ENCODE results near the gene SRF. TPM values are rescaled to one million over a fixed set of nuclear protein-coding genes. Genes with fewer than 3 reads are reported as not detected.

Gene SRF
- total RNA-seq, 2 donors from 2014 or later = 32.7 to 44.2 TPM

DNA sequence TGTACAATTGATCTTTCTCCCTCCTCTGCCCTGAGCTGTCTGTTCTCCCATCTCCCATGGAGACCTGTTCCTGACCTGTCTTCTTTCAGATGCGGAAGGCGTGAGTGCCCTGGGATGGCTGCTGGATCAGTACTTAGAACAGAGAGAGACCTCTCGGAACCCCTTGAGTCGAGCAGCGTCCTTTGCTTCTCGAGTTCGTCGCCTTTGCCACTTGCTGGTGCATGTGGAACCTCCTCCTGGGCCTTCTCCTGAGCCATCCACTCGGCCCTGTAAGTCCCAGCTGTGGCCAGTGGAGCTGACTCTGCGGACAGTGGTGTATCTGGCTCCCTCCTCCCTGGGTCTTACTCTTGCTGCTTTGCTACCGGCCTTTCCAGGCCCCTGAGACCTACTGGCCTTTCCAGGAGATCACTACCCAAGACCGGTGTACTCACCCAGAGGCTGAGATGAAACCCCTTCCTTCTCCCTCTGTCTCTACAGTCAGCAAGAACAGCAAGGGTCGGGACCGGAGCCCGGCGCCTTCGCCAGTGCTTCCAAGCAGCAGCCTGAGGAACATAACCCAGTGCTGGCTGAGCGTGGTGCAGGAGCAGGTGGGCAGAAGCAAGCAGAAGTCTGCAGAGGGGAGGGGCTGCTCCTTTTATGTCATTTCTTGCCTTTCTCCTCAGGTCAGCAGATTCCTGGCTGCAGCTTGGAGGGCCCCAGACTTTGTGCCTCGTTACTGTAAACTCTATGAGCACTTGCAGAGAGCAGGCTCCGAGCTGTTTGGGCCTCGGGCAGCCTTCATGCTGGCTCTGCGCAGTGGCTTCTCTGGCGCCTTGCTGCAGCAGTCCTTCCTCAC is 33.4 kb downstream of the SRF start:
- no peak overlapping the region for H3K4me3 ChIP-seq (ENCODE audit: low read length)
- no peaks in the 10 kb centered on the region for H3K27me3 Mint-ChIP-seq (ENCODE audit: insufficient read depth)
- no peaks in the 10 kb centered on the region for H3K9me3 Mint-ChIP-seq
- H3K4me3 Mint-ChIP-seq = no peak overlapping the region
- H3K4me1 Mint-ChIP-seq = no peaks in the 10 kb centered on the region
- TF ChIP-seq, protein P1, sequence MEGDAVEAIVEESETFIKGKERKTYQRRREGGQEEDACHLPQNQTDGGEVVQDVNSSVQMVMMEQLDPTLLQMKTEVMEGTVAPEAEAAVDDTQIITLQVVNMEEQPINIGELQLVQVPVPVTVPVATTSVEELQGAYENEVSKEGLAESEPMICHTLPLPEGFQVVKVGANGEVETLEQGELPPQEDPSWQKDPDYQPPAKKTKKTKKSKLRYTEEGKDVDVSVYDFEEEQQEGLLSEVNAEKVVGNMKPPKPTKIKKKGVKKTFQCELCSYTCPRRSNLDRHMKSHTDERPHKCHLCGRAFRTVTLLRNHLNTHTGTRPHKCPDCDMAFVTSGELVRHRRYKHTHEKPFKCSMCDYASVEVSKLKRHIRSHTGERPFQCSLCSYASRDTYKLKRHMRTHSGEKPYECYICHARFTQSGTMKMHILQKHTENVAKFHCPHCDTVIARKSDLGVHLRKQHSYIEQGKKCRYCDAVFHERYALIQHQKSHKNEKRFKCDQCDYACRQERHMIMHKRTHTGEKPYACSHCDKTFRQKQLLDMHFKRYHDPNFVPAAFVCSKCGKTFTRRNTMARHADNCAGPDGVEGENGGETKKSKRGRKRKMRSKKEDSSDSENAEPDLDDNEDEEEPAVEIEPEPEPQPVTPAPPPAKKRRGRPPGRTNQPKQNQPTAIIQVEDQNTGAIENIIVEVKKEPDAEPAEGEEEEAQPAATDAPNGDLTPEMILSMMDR (conservative IDR thresholded peaks at IDR 0.05) = no peak
- no peaks in the 10 kb centered on the region for H3K36me3 ChIP-seq (ENCODE audit: control insufficient read depth, insufficient read depth, low read length)
- H3K27ac ChIP-seq (ENCODE audit: low read depth, low read length) = no peak overlapping the region
- WGBS, 2 experiments (ENCODE audit: insufficient coverage in 1 of 2, insufficient read length in 1 of 2) = 92 to 95% methylated on average over 19 to 23 of the region's 23 CpGs
- H3K9ac ChIP-seq (ENCODE audit: extremely low read depth, low read length, poor library complexity, severe bottlenecking) = no peak overlapping the region
- no peaks in the 10 kb centered on the region for H3K27me3 ChIP-seq (ENCODE audit: control insufficient read depth, insufficient read depth, low read length, poor library complexity, severe bottlenecking)
- DNase-seq = no peak
- H3K27ac Mint-ChIP-seq = no peak overlapping the region
- no peaks in the 10 kb centered on the region for H3K4me1 ChIP-seq (ENCODE audit: control insufficient read depth, insufficient read depth, low read length)
- no peaks in the 10 kb centered on the region for H3K9me3 ChIP-seq (ENCODE audit: control insufficient read depth, low read length)
- H3K36me3 Mint-ChIP-seq (ENCODE audit: low read depth) = peaks cover 12% of the 10 kb centered on the region

DNA sequence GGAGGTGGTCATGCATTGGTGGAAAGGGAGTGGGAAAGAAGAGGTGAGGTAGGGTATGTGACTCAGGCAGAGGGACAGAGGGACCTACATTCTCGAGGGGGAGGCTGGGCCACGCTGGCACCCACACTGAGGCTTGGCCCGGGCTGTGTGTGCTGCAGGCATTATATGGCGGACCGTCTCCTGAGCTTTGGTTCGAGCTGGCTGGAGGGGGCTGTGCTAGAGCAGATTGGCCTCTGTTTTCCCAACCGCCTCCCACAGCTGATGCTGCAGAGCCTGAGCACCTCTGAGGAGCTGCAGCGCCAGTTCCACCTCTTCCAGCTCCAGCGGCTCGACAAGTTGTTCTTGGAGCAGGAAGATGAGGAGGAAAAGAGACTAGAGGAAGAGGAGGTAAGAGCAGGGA is 34.8 kb downstream of the SRF start:
- Histone ChIP-seq H3K27me3 (ENCODE audit: control insufficient read depth, insufficient read depth, low read length, poor library complexity, severe bottlenecking) (no peaks in the 10 kb centered on the region), H3K27ac (ENCODE audit: low read depth, low read length) (no peak overlapping the region), H3K9me3 (ENCODE audit: control insufficient read depth, low read length) (no peaks in the 10 kb centered on the region), H3K4me1 (ENCODE audit: control insufficient read depth, insufficient read depth, low read length) (no peaks in the 10 kb centered on the region), H3K9ac (ENCODE audit: extremely low read depth, low read length, poor library complexity, severe bottlenecking) (no peak overlapping the region), H3K4me3 (ENCODE audit: low read length) (no peak overlapping the region), H3K36me3 (ENCODE audit: control insufficient read depth, insufficient read depth, low read length) (no peaks in the 10 kb centered on the region)
- Mint-ChIP-seq H3K4me1 (no peaks in the 10 kb centered on the region), H3K27me3 (ENCODE audit: insufficient read depth) (no peaks in the 10 kb centered on the region), H3K4me3 (no peak overlapping the region), H3K9me3 (no peaks in the 10 kb centered on the region), H3K36me3 (ENCODE audit: low read depth) (peaks cover 12% of the 10 kb centered on the region), H3K27ac (peak overlapping the region; percentile 1)
- WGBS, 2 experiments (ENCODE audit: insufficient coverage in 1 of 2, insufficient read length in 1 of 2) = 93 to 95% methylated on average over 8 to 10 of the region's 10 CpGs
- TF ChIP-seq, protein P1 (conservative IDR thresholded peaks at IDR 0.05) = no peak
- DNase-seq = no peak

DNA sequence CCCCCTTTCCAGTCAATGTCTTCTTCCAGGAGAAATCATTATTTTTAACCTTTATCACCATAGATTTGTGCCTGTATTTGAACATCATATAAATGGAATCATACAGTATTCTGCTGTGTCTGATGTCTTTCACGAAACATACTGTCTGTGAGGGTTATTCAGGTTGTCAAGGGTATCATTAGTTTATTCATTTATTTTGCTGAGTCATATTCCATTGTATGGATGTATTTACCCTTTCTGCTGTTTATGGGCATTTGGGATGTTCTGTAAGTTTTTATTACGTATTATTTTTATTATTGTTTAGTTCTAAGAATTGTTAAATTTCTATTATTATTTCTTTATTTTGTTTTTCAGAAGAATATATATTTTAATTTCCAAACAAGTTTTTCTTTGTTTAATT is 36.2 kb downstream of the SRF start:
- H3K9me3 Mint-ChIP-seq = no peaks in the 10 kb centered on the region
- no peaks in the 10 kb centered on the region for H3K36me3 ChIP-seq (ENCODE audit: control insufficient read depth, insufficient read depth, low read length)
- H3K27ac ChIP-seq (ENCODE audit: low read depth, low read length) = no peak overlapping the region
- no peak overlapping the region for H3K27ac Mint-ChIP-seq
- DNase-seq = no peak
- H3K4me1 ChIP-seq (ENCODE audit: control insufficient read depth, insufficient read depth, low read length) = no peaks in the 10 kb centered on the region
- H3K36me3 Mint-ChIP-seq (ENCODE audit: low read depth) = peaks cover 12% of the 10 kb centered on the region
- H3K4me3 ChIP-seq (ENCODE audit: low read length) = no peak overlapping the region
- TF ChIP-seq, protein P1 (conservative IDR thresholded peaks at IDR 0.05) = no peak
- no peak overlapping the region for H3K9ac ChIP-seq (ENCODE audit: extremely low read depth, low read length, poor library complexity, severe bottlenecking)
- H3K27me3 Mint-ChIP-seq (ENCODE audit: insufficient read depth) = no peaks in the 10 kb centered on the region
- H3K4me3 Mint-ChIP-seq = no peak overlapping the region
- H3K4me1 Mint-ChIP-seq = no peaks in the 10 kb centered on the region
- H3K27me3 ChIP-seq (ENCODE audit: control insufficient read depth, insufficient read depth, low read length, poor library complexity, severe bottlenecking) = no peaks in the 10 kb centered on the region
- 89 to 100% methylated on average over 1 of the region's 2 CpGs for WGBS, 2 experiments (ENCODE audit: insufficient coverage in 1 of 2, insufficient read length in 1 of 2)
- H3K9me3 ChIP-seq (ENCODE audit: control insufficient read depth, low read length) = no peaks in the 10 kb centered on the region

Data from endodermal cell (in vitro differentiated cells).